ENCODE results near the gene FERMT3.
"Not testable (repeated sequence)": the region's sequence is repeated elsewhere in the genome, so short reads cannot be mapped to it uniquely, and the experiment has no call there.

The FERMT3 gene

GRCh38 chr11:64237484-64237951 lies 31.0 kb downstream of the FERMT3 start:
- no peak for DNase-seq

DNA sequence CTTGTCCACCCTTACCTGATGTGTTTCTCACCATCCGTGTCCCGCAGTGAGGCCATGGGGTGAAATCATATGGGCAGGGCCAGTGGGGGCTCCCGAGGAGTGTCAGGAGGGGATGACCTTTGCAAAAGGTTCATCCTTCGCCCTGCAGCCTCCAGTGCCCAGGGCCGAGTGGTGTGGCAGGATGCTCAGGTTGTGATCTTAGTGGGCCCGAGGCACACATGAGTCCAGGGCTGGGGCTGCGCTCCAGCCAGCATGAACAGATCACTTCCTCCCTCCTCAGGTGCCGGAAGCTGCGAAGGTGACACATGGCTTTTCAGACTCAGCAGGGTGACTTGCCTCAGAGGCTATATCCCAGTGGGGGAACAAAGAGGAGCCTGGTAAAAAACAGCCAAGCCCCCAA lies 31.6 kb downstream of the FERMT3 start:
- DNase-seq, result no peak

- no peak for DNase-seq
Measured at GRCh38 chr11:64238999-64239398, 32.5 kb downstream of the FERMT3 start.

- peak; percentile 25 for DNase-seq
Measured at GRCh38 chr11:64239662-64240434, 33.3 kb downstream of the FERMT3 start.

GRCh38 chr11:64240435-64241240 lies 34.1 kb downstream of the FERMT3 start, which contains the start of gene FKBP2:
Gene FKBP2, plus strand, starts transcription at chr11:64241095. Its CDS starts 1,293 bp downstream, at chr11:64242388.
- peak; percentile 98 for DNase-seq

GRCh38 chr11:64241241-64241490 lies 34.6 kb downstream of the FERMT3 start:
- peak; percentile 100 for DNase-seq

DNA sequence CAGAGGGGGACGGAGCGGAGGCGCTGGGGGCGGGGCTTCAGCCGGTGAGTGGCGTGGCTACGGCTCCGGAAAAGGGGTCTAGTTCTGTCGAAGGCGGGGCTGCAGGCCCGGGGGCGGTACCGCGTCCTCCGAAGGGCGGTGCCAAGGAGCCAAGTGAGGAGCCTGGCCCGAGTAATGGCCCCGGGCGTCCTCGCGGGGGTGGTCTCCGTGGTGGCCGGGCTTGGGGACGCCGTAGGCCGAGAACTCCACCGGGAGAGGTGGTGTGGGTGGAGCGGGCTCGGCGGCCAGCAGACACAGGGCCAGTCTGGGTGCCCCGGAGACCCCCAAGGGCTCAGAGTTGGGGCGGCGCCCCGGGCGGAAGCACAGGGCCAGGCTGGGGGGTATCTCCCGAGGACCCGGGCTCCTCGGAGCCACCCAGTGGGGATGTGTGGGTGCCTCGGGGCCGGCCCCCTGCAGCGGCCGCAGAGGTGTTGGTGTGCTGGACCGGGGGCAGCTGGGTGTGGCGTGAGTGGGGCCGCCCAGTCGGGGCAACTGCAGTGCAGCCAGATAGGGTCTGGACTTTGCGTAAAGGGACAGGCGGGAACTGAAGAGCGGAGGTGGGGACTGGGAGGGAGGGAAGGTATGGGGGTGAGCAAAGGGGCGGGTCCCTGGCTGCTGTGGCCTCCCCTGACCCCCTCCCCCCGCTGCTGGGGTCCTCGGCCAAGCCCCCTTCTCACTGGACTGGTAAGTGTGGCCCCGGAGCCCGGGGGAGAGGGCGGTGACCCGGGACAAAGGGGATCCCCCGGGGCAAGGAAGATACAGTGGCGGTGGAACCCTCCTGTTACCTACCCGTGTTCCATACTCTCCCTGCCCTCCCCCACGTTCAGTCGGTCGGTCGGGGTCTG lies 35.2 kb downstream of the FERMT3 start:
- DNase-seq, result peak; percentile 43

DNA sequence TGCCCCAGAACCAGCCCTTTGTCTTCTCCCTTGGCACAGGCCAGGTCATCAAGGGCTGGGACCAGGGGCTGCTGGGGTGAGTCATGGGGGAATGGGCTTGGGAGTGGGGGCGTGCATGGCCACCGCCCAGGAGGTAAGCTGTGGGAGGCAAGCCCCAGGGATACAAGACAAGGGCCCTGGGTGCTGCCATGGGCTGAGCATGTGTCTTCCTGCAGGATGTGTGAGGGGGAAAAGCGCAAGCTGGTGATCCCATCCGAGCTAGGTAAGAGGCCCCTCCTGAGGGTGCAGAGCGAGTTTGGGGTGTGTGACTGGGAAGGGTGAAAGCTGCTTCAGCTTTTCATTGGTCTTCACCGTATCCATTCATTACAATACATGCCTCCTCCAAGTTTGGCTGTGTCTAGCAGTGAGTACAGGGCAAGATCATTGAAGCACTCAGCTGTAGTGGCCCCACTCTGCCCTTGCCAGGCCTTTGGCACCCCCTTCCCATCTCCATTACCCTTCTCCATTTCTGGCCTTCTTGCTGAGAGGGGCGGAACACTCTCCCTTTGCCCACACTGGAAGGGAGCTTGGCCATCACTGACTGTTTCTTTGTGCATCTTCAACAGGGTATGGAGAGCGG lies 36.8 kb downstream of the FERMT3 start:
- DNase-seq, result no peak

- no peak for DNase-seq
Measured at GRCh38 chr11:64244107-64244506, 37.6 kb downstream of the FERMT3 start.

DNA sequence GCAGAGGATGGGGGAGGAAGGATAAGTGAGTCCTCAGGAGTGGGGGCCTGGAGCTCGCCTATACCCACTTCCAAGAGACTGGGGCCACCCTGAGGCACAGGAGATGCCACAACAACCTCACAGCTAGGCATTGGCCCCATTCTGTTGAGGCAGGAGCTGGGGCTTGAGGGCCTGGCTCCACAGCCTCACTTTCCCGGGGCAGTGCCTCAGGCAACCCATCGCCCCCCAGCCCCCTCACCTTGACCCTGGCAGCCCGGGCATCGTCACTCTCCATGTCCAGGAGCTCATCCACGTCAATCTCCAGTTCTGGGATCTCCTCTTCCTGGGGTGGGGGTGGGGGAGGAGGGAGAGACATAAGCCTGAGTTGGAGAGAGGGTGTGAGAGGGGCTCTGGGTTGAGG lies 38.4 kb downstream of the FERMT3 start:
- DNase-seq, result no peak

- peak; percentile 27 for DNase-seq
Measured at GRCh38 chr11:64245401-64245796, 38.9 kb downstream of the FERMT3 start.

DNA sequence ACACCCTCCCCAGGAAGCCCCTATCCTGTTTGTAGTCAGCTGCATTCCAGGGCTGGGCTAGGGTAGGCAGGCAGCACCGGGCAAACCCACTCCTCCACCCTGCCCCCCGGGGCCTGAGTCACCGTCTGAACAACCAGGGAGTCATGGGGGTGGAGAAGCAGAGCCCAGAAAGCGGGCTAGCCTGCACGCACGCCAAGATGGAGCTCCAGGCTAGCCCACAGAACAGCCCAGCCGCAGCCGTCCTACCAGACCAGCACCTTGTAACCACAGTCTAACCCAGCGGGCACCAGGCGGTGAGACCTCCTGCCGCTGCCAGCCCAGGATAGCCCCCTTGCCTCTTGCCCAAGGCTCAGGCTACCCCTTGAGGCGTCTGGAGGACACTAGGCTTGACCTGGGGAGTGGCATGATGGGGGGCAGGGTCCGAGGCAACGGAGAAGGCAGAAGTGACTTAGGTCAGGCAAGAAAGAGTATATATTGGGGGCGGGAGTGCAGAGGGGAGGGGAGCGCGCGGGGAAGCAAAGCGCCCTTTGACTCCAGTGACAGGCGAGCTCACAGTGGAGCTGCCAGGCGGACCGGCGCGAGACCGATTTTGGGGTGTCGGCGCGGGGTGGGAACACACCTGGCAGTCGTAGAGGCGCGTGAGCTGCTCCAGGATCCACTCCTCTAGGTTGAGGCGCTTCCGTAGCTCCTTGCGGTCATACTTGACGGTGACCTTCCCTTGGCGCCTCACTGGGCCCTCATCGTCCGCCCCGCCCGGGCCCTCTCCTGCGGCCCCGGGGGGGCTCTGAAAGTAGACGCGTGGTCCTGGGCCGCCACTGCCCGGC lies 39.5 kb downstream of the FERMT3 start:
- DNase-seq, result peak; percentile 88

- not testable (repeated sequence) for DNase-seq
Measured at GRCh38 chr11:64246621-64246870, 40.0 kb downstream of the FERMT3 start.

- peak; percentile 88 for DNase-seq
Measured at GRCh38 chr11:64246871-64247728, 40.6 kb downstream of the FERMT3 start, which contains the start of gene PPP1R14B. Gene PPP1R14B, minus strand, starts transcription at chr11:64246943. Its CDS starts 270 bp downstream, at chr11:64246673.

- no peak for DNase-seq
Measured at GRCh38 chr11:64247729-64248531, 41.4 kb downstream of the FERMT3 start.

GRCh38 chr11:64248578-64248977 lies 42.1 kb downstream of the FERMT3 start:
- DNase-seq, result no peak

- no peak for DNase-seq
Measured at GRCh38 chr11:64249038-64249437, 42.5 kb downstream of the FERMT3 start.

DNA sequence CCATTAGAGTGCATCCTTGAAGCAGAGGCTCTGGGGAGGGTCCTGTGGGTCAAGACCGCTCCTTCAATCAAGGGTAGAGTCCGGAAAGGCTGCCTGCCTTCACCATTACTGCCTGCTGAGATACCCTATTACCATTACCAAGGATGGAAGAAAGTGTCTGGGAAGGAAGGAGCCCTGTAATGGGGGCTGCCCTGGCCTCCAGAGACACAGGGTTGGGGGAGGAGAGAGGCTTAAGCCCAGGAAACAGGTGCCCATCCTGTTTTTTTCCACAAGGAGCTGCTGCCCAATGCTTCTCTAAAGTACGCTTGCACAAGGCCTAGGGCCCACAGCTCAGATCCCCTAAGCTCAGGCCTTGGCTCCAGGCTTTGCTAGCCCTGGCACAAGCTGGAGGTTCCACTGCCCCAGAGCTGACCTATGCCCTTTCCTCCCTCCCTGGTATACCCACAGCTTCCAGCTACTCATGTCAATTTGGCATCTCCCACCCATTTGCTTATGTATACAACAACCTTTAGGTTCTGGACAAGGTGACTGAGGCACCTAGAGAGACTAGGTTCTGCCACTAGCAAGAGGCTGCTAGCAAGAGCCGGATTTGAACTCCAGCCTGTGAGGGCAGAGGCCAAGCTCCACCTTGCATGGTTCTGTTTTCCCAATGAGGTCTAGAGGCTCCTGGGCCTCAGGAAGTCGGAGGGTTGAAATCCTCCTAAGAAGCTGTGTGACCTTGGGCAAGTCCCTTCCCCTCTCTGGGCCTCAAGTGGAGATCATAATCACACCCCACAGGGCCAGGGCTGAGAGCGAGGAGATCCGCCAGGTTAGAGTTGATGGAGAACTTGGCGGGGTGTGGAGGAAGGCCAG lies 43.3 kb downstream of the FERMT3 start:
- DNase-seq, result no peak

DNA sequence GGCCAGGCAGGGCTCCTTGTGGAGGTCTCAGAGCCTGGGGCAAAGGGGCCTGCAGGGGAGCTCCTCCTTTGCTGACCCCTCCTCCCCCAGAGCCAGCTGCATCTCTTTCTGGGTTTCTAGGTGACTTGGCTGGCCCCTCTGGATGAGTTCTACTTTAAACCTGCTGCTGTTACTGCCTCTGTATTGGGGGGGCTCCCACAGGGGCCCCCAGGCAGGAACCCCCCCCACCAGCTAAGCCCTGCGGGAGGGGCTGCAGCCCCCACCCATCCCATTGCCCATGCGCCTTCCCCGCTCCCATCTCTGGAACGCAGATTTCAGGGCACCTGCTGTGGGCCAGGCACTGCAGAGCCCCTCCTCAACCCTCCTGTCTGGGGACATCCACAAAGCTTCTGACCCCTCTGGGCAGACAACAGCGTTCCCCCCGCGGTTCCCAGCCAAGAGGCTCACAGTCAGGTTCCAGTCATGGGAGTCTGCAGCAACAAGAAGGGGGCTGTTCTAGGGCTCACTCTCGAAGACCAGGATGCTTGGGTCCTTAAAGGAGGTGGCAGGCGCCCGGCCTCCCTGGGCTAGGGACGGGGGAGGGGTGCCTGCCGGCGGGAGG lies 44.0 kb downstream of the FERMT3 start:
- DNase-seq, result no peak

Measured in activated CD4-positive, alpha-beta T cell treated with anti-CD3 and anti-CD28 coated beads for 48 hours (primary cell).